B cell (primary cell): ENCODE results near the gene NME9. TPM values are rescaled to one million over a fixed set of nuclear protein-coding genes. Genes with fewer than 3 reads are reported as not detected.

ENCODE experiments used
- ATAC-seq: fragments of 200-7000 bp; cut with Tn5 transposase; one replicate; pipeline ENCODE4 v1.10.0; 2021; ENCODE audit warnings: low read depth, mild to moderate bottlenecking, moderate number of reproducible peaks, moderate library complexity
- CTCF ChIA-PET: fragments of 350-600 bp; sonication (Branson Sonifier 250); formaldehyde crosslinking; loops from one replicate; lab custom pipeline; 2021; ENCODE audit warnings: antibody characterized with exemption, inconsistent platforms; lab: Charles Lee
- POLR2A ChIA-PET: fragments of 350-600 bp; sonication (Branson Sonifier 250); formaldehyde crosslinking; loops from one replicate; lab custom pipeline; 2021; ENCODE audit warnings: antibody characterized with exemption; lab: Charles Lee
- DNase-seq: peaks from one replicate; pipeline ENCODE4 v3.0.0; 2013
- H2AFZ ChIP-seq: 2 replicates; pipeline ENCODE4 v1.6.1; 2012; ENCODE audit warnings: mild to moderate bottlenecking, low read depth, low read length; ENCODE audit not compliant: insufficient read depth, poor library complexity, severe bottlenecking
- H3K27ac ChIP-seq, 2 donors: 1 replicate in 1 of 2; 2 replicates in 1 of 2; pipeline ENCODE4 v1.5.1; 2012 to 2013; ENCODE audit warnings: low read length in 2 of 2, mild to moderate bottlenecking in 2 of 2, moderate library complexity in 1 of 2
- H3K27me3 ChIP-seq, 4 experiments: fragments of 200-600 bp in 1 of 4; sonication (generic) in 1 of 4; replicated peaks in 1 of 4; 1 replicate in 2 of 4; 2 replicates in 2 of 4; pipeline versions ENCODE4 v1.6.1 to v1.7.0; 2013 to 2016; ENCODE audit warnings: low read length in 3 of 4, mild to moderate bottlenecking in 2 of 4, mixed read lengths in 1 of 4, moderate library complexity in 1 of 4; ENCODE audit not compliant: insufficient read depth in 4 of 4, control insufficient read depth in 3 of 4; ENCODE audit errors: control extremely low read depth in 1 of 4
- H3K36me3 ChIP-seq, 2 experiments: replicated peaks in 1 of 2; 1 replicate in 1 of 2; 2 replicates in 1 of 2; pipeline versions ENCODE4 v1.6.1 to v1.7.1; 2013; ENCODE audit warnings: low read length in 1 of 2; ENCODE audit not compliant: insufficient read depth in 2 of 2, control insufficient read depth in 1 of 2; ENCODE audit errors: control extremely low read depth in 1 of 2, extremely low read depth in 1 of 2
- H3K4me1 ChIP-seq, 2 donors: fragments of 200-600 bp in 1 of 2; sonication (generic) in 1 of 2; 1 replicate in 1 of 2; 2 replicates in 1 of 2; pipeline versions ENCODE4 v1.5.1 to v1.6.1; 2013 to 2017; ENCODE audit warnings: low read length in 2 of 2; ENCODE audit not compliant: control insufficient read depth in 2 of 2, insufficient read depth in 2 of 2
- H3K4me2 ChIP-seq: replicated peaks from 2 replicates; pipeline ENCODE3; 2012; ENCODE audit warnings: mild to moderate bottlenecking, low read depth, low read length; ENCODE audit not compliant: poor library complexity, severe bottlenecking
- H3K4me3 ChIP-seq, 5 experiments: fragments of 200-600 bp in 1 of 5; sonication (generic) in 1 of 5; 1 replicate in 3 of 5; 2 replicates in 2 of 5; pipeline versions ENCODE4 v1.5.1 to v1.7.0; 2011 to 2016; ENCODE audit warnings: low read length in 4 of 5, mild to moderate bottlenecking in 4 of 5, low read depth in 2 of 5, control low read depth in 1 of 5, moderate library complexity in 1 of 5; ENCODE audit not compliant: insufficient read depth in 1 of 5; ENCODE audit errors: control extremely low read depth in 1 of 5, extremely low read depth in 1 of 5
- H3K79me2 ChIP-seq: fragments of 200-600 bp; sonication (generic); one replicate; pipeline ENCODE4 v1.6.0; 2016; ENCODE audit warnings: low read length; ENCODE audit not compliant: control insufficient read depth, insufficient read depth
- H3K9ac ChIP-seq: fragments of 200-600 bp; sonication (generic); 2 replicates; pipeline ENCODE4 v1.6.1; 2017; ENCODE audit warnings: mild to moderate bottlenecking, low read length, moderate library complexity
- H3K9me3 ChIP-seq, 3 donors: one replicate each; pipeline versions ENCODE4 v1.6.1 to v1.7.1; 2013; ENCODE audit warnings: low read length in 2 of 3; ENCODE audit not compliant: control insufficient read depth in 2 of 3, insufficient read depth in 1 of 3; ENCODE audit errors: control extremely low read depth in 1 of 3
- H4K20me1 ChIP-seq: 2 replicates; pipeline ENCODE4 v1.6.0; 2012; ENCODE audit warnings: mild to moderate bottlenecking, low read length; ENCODE audit not compliant: insufficient read depth, control insufficient read depth, poor library complexity, severe bottlenecking
- H3K27ac Mint-ChIP-seq: one replicate; pipeline ENCODE4 v1.8.0; 2021; ENCODE audit warnings: mixed read lengths
- H3K27me3 Mint-ChIP-seq: one replicate; pipeline ENCODE4 v1.8.0; 2021; ENCODE audit warnings: mixed read lengths
- H3K4me1 Mint-ChIP-seq: one replicate; pipeline ENCODE4 v1.8.0; 2021; ENCODE audit warnings: mixed read lengths
- H3K4me3 Mint-ChIP-seq: one replicate; pipeline ENCODE4 v1.8.0; 2021; ENCODE audit warnings: mixed read lengths
- H3K9me3 Mint-ChIP-seq: one replicate; pipeline ENCODE4 v1.8.0; 2022; ENCODE audit warnings: mixed read lengths; ENCODE audit not compliant: insufficient read depth
- CTCF ChIP-seq: fragments of 200-600 bp; IDR thresholded peaks from one replicate; pipeline ENCODE4 v1.8.0; 2022; ENCODE audit warnings: antibody characterized with exemption, mild to moderate bottlenecking
- EZH2 ChIP-seq: IDR thresholded peaks from 2 replicates; pipeline ENCODE4 v1.6.1; 2012; ENCODE audit warnings: borderline replicate concordance, low read depth, mild to moderate bottlenecking, moderate library complexity, low read length; ENCODE audit not compliant: insufficient read depth, poor library complexity, severe bottlenecking
- WGBS: methylation state at CpG from one replicate; pipeline ENCODE4 v1.1.5; 2013; ENCODE audit warnings: missing lambda C conversion rate; ENCODE audit not compliant: insufficient coverage; 5-methylcytosine and 5-hydroxymethylcytosine counted together
- intact Hi-C: fragments of 100-400 bp; cut with micrococcal nuclease; formaldehyde crosslinking; loops from one replicate; pipeline ENCODE4 v1.10.0; 2022
- polyA plus RNA-seq: library from polyadenylated mRNA; depleted of rRNA; stranded (reverse); fragments of >200 nt; gene quantifications from 2 replicates; pipeline ENCODE4 v1.2.3, GENCODE V29; 2012
- total RNA-seq, 2 donors: library from RNA; stranded (reverse); fragments of 120-200 nt in 1 of 2; gene quantifications; 1 replicate in 1 of 2; 2 replicates in 1 of 2; pipeline versions ENCODE4 v1.2.3 to v1.2.4, GENCODE V29; 2013 to 2022

Gene NME9
- total and polyA plus RNA-seq, 2 donors (not counting 1 experiment from before 2014, with no cell fraction given) = not detected

- Mint-ChIP-seq H3K4me1 (no peaks in the 10 kb centered on the region), H3K27ac (no peak overlapping the region), H3K27me3 (no peaks in the 10 kb centered on the region), H3K4me3 (no peak overlapping the region), H3K9me3 (no peaks in the 10 kb centered on the region)
- Histone ChIP-seq H3K9ac (no peak overlapping the region), H3K9me3 (no peaks in the 10 kb centered on the region), H3K4me1 (no peaks in the 10 kb centered on the region), H3K36me3 (peaks cover 8 to 35% of the 10 kb centered on the region in 2 experiments), H3K4me3 (no peak overlapping the region), H3K27ac (no peak overlapping the region), H2AFZ (no peak overlapping the region), H3K27me3 (no peaks in the 10 kb centered on the region), H3K79me2 (no peaks in the 10 kb centered on the region), H4K20me1 (no peaks in the 10 kb centered on the region), H3K4me2 (no peak overlapping the region)
- no peak for TF ChIP-seq EZH2
- TF ChIP-seq CTCF = no peak
- CTCF ChIA-PET = no interaction called here
- intact Hi-C loops = no loop called here
- no peak for DNase-seq
- ATAC-seq = no peak
- POLR2A ChIA-PET = no interaction called here
- no CpG with 5 or more reads among the region's 3 CpGs for WGBS
These were observed 48.1 kb downstream of the NME9 start for GRCh38 chr3:138281561-138281960.

GRCh38 chr3:138271189-138271794, 58.4 kb downstream of the NME9 start:
- ATAC-seq (no peak), DNase-seq (no peak)
- H3K9me3 ChIP-seq = no peaks in the 10 kb centered on the region
- H3K79me2 ChIP-seq = no peaks in the 10 kb centered on the region
- no peaks in the 10 kb centered on the region for H3K4me1 ChIP-seq
- no peak overlapping the region for H3K4me3 ChIP-seq
- ChIA-PET POLR2A (no interaction called here), CTCF (no interaction called here)
- H3K27me3 ChIP-seq = no peaks in the 10 kb centered on the region
- Mint-ChIP-seq H3K4me3 (no peak overlapping the region), H3K4me1 (peaks cover 3% of the 10 kb centered on the region), H3K27ac (no peak overlapping the region), H3K27me3 (no peaks in the 10 kb centered on the region), H3K9me3 (no peaks in the 10 kb centered on the region)
- WGBS = 91% methylated on average over 1 of the region's 2 CpGs
- TF ChIP-seq CTCF (no peak), EZH2 (no peak)
- no peaks in the 10 kb centered on the region for H4K20me1 ChIP-seq
- no peak overlapping the region for H3K4me2 ChIP-seq
- peaks cover 20 to 50% of the 10 kb centered on the region in 2 experiments for H3K36me3 ChIP-seq
- intact Hi-C loops = no loop called here
- no peak overlapping the region for H3K9ac ChIP-seq
- no peak overlapping the region for H3K27ac ChIP-seq
- H2AFZ ChIP-seq = no peak overlapping the region
